Measurements from ENCODE around the gene SHC4.

The SHC4 gene

DNA sequence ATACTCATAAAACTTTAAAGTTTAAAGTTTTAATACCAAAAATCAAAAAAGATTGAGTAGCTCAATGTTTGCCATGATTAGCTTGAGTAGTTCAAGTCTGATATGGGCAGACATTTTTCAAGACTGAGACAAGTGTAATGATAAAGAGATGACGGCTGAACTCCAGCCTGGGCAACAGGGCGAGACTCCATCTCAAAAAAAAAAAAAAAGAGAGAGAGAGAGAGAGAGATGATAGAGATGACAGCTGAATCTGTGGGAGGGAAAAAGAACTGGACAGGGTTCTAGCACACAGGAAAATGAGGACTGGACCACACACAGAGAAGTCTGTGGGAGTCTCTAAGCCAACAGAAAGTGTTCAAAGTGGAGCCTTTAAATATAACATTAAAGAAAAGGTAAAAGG lies 178.0 kb downstream of the SHC4 start:
- DNase-seq, result no peak

GRCh38 chr15:48785195-48785594 lies 178.5 kb downstream of the SHC4 start:
- DNase-seq, result no peak

DNA sequence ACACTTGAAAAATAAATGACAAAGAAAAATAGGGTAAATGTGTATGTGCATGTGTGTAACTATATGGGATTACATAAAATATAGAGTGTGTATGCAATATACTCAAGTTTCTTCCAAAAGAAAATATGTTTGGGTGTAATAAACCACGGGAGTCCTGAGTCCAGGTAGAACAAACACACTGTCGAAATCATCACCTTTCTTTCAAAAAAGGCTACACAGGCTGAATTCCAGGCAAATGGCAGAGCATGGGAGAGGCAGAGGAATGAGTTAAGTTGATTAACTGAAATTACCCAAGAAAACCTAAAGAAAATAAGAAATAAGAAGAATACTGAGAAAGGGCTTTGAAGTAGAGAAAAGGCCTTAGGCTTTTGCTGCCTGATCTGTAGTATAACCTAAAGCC lies 179.0 kb downstream of the SHC4 start:
- no peak for DNase-seq

- DNase-seq, result no peak
Observed at GRCh38 chr15:48782911-48783310, 180.8 kb downstream of the SHC4 start.

- no peak for DNase-seq
Observed at GRCh38 chr15:48781481-48782081, 182.1 kb downstream of the SHC4 start.

DNA sequence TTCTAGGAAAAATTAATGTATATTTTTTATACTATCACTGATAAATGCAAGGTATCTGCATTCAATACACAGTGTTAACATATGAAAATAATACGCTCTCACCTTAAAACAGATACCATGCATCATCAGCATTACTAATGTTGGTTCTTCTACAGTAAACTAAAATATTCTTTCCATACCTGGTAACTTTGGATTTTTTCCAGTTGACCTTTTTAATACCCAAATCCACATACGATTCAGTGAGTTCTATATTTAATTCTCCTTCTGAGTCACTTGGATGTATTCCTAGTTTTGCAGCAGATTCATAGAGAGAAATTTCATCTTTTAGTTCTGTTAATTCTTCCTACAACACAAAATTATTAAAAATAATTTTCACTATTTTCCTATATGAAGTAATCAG lies 182.7 kb downstream of the SHC4 start:
- no peak for DNase-seq

GRCh38 chr15:48778331-48778730 lies 185.4 kb downstream of the SHC4 start:
- DNase-seq, result no peak

DNA sequence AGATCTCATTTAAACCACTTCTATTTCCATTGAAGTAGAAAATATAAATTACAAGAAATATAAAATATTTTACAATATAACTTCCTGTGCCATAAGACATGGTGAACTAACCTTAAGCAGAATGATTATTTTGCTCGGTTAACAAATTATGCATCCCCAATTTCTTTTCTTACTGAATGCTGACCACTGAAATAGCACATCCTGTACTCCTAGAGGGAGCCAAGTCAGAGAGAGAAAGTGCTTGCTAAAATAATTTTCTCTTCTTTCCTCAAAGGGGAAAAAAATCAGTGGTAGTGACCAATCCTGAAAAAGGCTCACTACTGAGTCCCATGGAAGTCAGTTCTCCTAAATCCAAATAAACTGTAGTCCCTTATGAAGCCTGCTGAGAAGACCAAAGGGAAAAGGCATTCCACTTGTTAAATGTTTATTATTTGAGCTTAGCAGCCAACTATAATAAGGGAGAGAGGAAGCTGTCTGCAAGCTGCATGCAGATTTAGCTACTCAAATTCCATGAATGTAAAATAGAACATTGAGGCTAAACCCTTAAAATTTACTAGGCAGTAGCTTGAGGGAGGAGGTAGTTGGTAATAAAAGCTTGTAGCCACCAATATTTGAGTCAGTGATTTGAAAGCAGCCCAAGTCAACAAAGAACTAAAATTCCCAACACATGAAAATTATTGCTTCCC lies 185.9 kb downstream of the SHC4 start:
- DNase-seq, result no peak

GRCh38 chr15:48775546-48775945 lies 188.2 kb downstream of the SHC4 start:
- no peak for DNase-seq

DNA sequence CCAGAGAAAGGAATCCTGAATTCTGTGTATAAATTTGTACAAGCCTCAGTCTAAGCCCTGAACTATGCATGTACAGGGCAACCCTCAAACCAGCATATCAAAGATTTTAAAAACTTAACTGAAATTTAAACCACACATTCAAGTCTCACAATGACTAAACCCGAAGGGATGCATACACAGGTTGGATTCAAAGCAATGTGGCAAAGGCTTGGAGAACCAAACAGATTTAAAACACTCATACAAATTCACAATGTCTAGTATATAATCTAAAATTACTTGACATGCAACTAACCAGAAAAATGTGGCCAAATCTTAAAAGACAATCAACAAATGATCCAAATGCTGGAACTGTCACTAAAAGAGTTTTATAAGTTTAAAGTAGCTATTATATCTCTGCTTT lies 189.2 kb downstream of the SHC4 start:
- DNase-seq, result no peak

Data from hematopoietic multipotent progenitor cell treated with erythropoietin and hydrocortisone succinate and interleukin-3 and kit ligand, for 4 days (in vitro differentiated cells).